HepG2 (cell line): ENCODE results near the gene TTBK1. TPM values are rescaled to one million over a fixed set of nuclear protein-coding genes. Genes with fewer than 3 reads are reported as not detected.
A peak's percentile ranks its signal among the peaks of the same experiment; 100 is the strongest.

Source experiments
- ATAC-seq: fragments of 200-7000 bp; cut with Tn5 transposase; 3 replicates; pipeline ENCODE4 v1.9.1; 2020; ENCODE audit warnings: mild to moderate bottlenecking, moderate library complexity
- BruUV-seq: library from RNA; stranded (reverse); fragments of 400-500 nt; replicated peaks from 2 replicates; lab custom pipeline; 2021; lab: Mats Ljungman, UMichigan
- CTCF ChIA-PET: fragments of 300-600 bp; formaldehyde crosslinking; extraction: SDS; loops from one replicate; lab custom pipeline; 2021; ENCODE audit warnings: low total read pairs, inconsistent platforms, low intra/inter-chr PET ratio; lab: Yijun Ruan, JAX
- POLR2A ChIA-PET: fragments of 350-600 bp; sonication (Branson Sonifier 250); formaldehyde crosslinking; loops from one replicate; lab custom pipeline; 2020; ENCODE audit warnings: antibody characterized with exemption, inconsistent platforms; lab: Yijun Ruan, JAX
- DNase-seq: peaks from one replicate; pipeline ENCODE4 v3.0.0-alpha.2; 2015; ENCODE audit warnings: low spot score
- FAIRE-seq: peaks from 3 replicates; lab custom pipeline; 2011; peaks lifted over from hg19 to GRCh38; lab: Jason Lieb, UNC
- H2AFZ ChIP-seq: one replicate; pipeline ENCODE4 v1.6.1; 2011; ENCODE audit warnings: low read length, inconsistent platforms
- H3K27ac ChIP-seq: fragments of 300-600 bp; 3 replicates; pipeline ENCODE4 v1.8.0; 2011; ENCODE audit warnings: mixed run types, mild to moderate bottlenecking, mixed read lengths, low read length, inconsistent platforms; ENCODE audit not compliant: insufficient read depth; ENCODE audit errors: extremely low read length
- H3K27me3 ChIP-seq, 2 experiments: fragments of 200-600 bp in 1 of 2; 2 replicates in 1 of 2; 3 replicates in 1 of 2; pipeline versions ENCODE4 v1.6.0 to v1.8.0; 2011; ENCODE audit warnings: low read length in 2 of 2, mild to moderate bottlenecking in 2 of 2, moderate library complexity in 2 of 2, inconsistent platforms in 1 of 2; ENCODE audit not compliant: insufficient read depth in 2 of 2, control insufficient read depth in 1 of 2
- H3K36me3 ChIP-seq, 2 experiments: fragments of 200-600 bp in 1 of 2; replicated peaks in 1 of 2; 2 replicates in 1 of 2; 3 replicates in 1 of 2; pipeline versions ENCODE4 v1.5.1 to v1.8.0; 2011; ENCODE audit warnings: low read length in 2 of 2, inconsistent platforms in 1 of 2; ENCODE audit not compliant: insufficient read depth in 2 of 2, control insufficient read depth in 1 of 2
- H3K4me1 ChIP-seq: 2 replicates; pipeline ENCODE4 v1.5.1; 2012; ENCODE audit warnings: low read length, inconsistent platforms; ENCODE audit not compliant: insufficient read depth
- H3K4me2 ChIP-seq: 2 replicates; pipeline ENCODE4 v1.6.0; 2011; ENCODE audit warnings: low read depth, low read length, inconsistent platforms
- H3K4me3 ChIP-seq, 3 experiments: fragments of 200-600 bp in 1 of 3; sonication (generic), shearing (Covaris generic) in 1 of 3; replicated peaks in 1 of 3; 2 replicates each; pipeline ENCODE4 v1.5.1; 2011 to 2016; ENCODE audit warnings: low read length in 3 of 3, inconsistent platforms in 2 of 3, low read depth in 2 of 3, mild to moderate bottlenecking in 2 of 3, control low read depth in 1 of 3, mixed read lengths in 1 of 3; ENCODE audit not compliant: insufficient read depth in 1 of 3
- H3K79me2 ChIP-seq: one replicate; pipeline ENCODE4 v1.6.1; 2011; ENCODE audit warnings: low read length, inconsistent platforms; ENCODE audit not compliant: insufficient read depth
- H3K9ac ChIP-seq: 2 replicates; pipeline ENCODE4 v1.6.0; 2011; ENCODE audit warnings: mild to moderate bottlenecking, low read depth, low read length, inconsistent platforms; ENCODE audit not compliant: insufficient read depth
- H3K9me3 ChIP-seq: 2 replicates; pipeline ENCODE4 v1.5.1; 2012; ENCODE audit warnings: mild to moderate bottlenecking, low read length
- H4K20me1 ChIP-seq: 2 replicates; pipeline ENCODE4 v1.6.0; 2011; ENCODE audit warnings: inconsistent platforms, mild to moderate bottlenecking, low read length, moderate library complexity; ENCODE audit not compliant: insufficient read depth
- AGO2 ChIP-seq: fragments of 200-400 bp; formaldehyde crosslinking; optimal IDR thresholded peaks from 2 replicates; pipeline ENCODE3; 2017; ENCODE audit warnings: mild to moderate bottlenecking, low read depth, low read length, moderate library complexity
- ATF4 ChIP-seq, 2 experiments: fragments of 450-650 bp in 1 of 2; sonication (generic) in 1 of 2; formaldehyde crosslinking; IDR thresholded peaks; 2 replicates each; pipeline versions ENCODE4 v1.5.0 to v1.8.0; 2020 to 2022; ENCODE audit warnings: mild to moderate bottlenecking in 1 of 2, missing genetic modification reagents in 1 of 2
- EEA1 ChIP-seq: sonication (generic); formaldehyde crosslinking; IDR thresholded peaks from 2 replicates; pipeline ENCODE4 v1.5.1; 2020; ENCODE audit warnings: mild to moderate bottlenecking, missing genetic modification reagents, borderline replicate concordance
- FOSL2 ChIP-seq: sonication (generic); formaldehyde crosslinking; IDR thresholded peaks from 2 replicates; pipeline ENCODE4 v1.4.0; 2020; ENCODE audit warnings: missing genetic modification reagents
- GABPA ChIP-seq, 2 experiments: IDR thresholded peaks; 2 replicates each; pipeline ENCODE4 v1.6.1; 2011 to 2016; ENCODE audit warnings: low read depth in 2 of 2, low read length in 1 of 2, missing biosample characterization in 1 of 2, missing genetic modification characterization in 1 of 2
- HDAC1 ChIP-seq: sonication (generic); formaldehyde crosslinking; IDR thresholded peaks from 2 replicates; pipeline ENCODE4 v1.5.1; 2020; ENCODE audit warnings: mild to moderate bottlenecking, missing genetic modification reagents
- HNRNPLL ChIP-seq: fragments of 200-400 bp; formaldehyde crosslinking; IDR thresholded peaks from 2 replicates; pipeline ENCODE4 v1.6.1; 2017; ENCODE audit warnings: mild to moderate bottlenecking, low read depth, low read length; ENCODE audit not compliant: poor library complexity, severe bottlenecking
- PBX3 ChIP-seq: sonication (generic); formaldehyde crosslinking; IDR thresholded peaks from 2 replicates; pipeline ENCODE4 v1.8.1; 2023; ENCODE audit warnings: missing genetic modification reagents, inconsistent platforms, borderline replicate concordance
- ZBTB1 ChIP-seq: sonication (generic); formaldehyde crosslinking; IDR thresholded peaks from 2 replicates; pipeline ENCODE4 v1.4.0; 2020; ENCODE audit warnings: missing genetic modification reagents, borderline replicate concordance
- ZFP82 ChIP-seq: sonication (generic); formaldehyde crosslinking; IDR thresholded peaks from 2 replicates; pipeline ENCODE4 v1.5.1; 2020; ENCODE audit warnings: mild to moderate bottlenecking, missing genetic modification reagents, borderline replicate concordance
- ZNF101 ChIP-seq: sonication (generic); formaldehyde crosslinking; IDR thresholded peaks from 2 replicates; pipeline ENCODE4 v1.4.0; 2020; ENCODE audit warnings: mild to moderate bottlenecking, low read depth, missing genetic modification reagents, borderline replicate concordance
- ZNF296 ChIP-seq: sonication (generic); formaldehyde crosslinking; conservative IDR thresholded peaks from 2 replicates; pipeline ENCODE4 v1.5.0; 2020; ENCODE audit warnings: mild to moderate bottlenecking, missing genetic modification reagents
- ZNF441 ChIP-seq: sonication (generic); formaldehyde crosslinking; IDR thresholded peaks from 2 replicates; pipeline ENCODE4 v1.7.0; 2021; ENCODE audit warnings: missing genetic modification reagents, borderline replicate concordance
- ZNF615 ChIP-seq: sonication (generic); formaldehyde crosslinking; IDR thresholded peaks from 2 replicates; pipeline ENCODE4 v1.5.0; 2020; ENCODE audit warnings: mild to moderate bottlenecking, missing genetic modification reagents, borderline replicate concordance
- ZNF660 ChIP-seq: sonication (generic); formaldehyde crosslinking; IDR thresholded peaks from 2 replicates; pipeline ENCODE4 v1.5.1; 2020; ENCODE audit warnings: mild to moderate bottlenecking, low read depth, missing genetic modification reagents, borderline replicate concordance
- ZNF775 ChIP-seq: sonication (generic); formaldehyde crosslinking; IDR thresholded peaks from 2 replicates; pipeline ENCODE4 v1.4.0; 2020; ENCODE audit warnings: missing genetic modification reagents, mild to moderate bottlenecking, moderate library complexity, borderline replicate concordance
- ZNF850 ChIP-seq: sonication (generic); formaldehyde crosslinking; conservative IDR thresholded peaks from 2 replicates; pipeline ENCODE4 v1.9.0; 2021; ENCODE audit warnings: mild to moderate bottlenecking, missing genetic modification reagents
- ZXDC ChIP-seq: sonication (generic); formaldehyde crosslinking; IDR thresholded peaks from 2 replicates; pipeline ENCODE4 v1.5.0; 2020; ENCODE audit warnings: mild to moderate bottlenecking, missing genetic modification reagents
- WGBS: methylation state at CpG from one replicate; pipeline ENCODE4 v1.1.6; 2017; ENCODE audit warnings: low lambda C conversion rate; 5-methylcytosine and 5-hydroxymethylcytosine counted together
- in situ Hi-C: cut with HindIII; loops from 2 replicates; pipeline ENCODE4 v1.10.0; 2017; ENCODE audit warnings: low pct_unique_long_range_greater_than_20kb; ENCODE audit not compliant: extremely low pct_ligation_motif_present
- intact Hi-C: fragments of 100-400 bp; cut with micrococcal nuclease; formaldehyde crosslinking; loops from one replicate; pipeline ENCODE4 v1.10.0; 2022; ENCODE audit not compliant: unreplicated experiment
- polyA plus RNA-seq, 8 experiments: library from polyadenylated mRNA; depleted of rRNA in 3 of 8; stranded (reverse) in 7 of 8; unstranded in 1 of 8; fragments of >200 nt; fragmentation: Illumina TruSeq in 4 of 8; extraction: Trizol in 4 of 8; gene quantifications; 2 replicates each; pipeline versions ENCODE4 v1.2.1 to v1.2.3, GENCODE V29; 2011 to 2016; ENCODE audit warnings: low read depth in 4 of 8, missing spikeins in 1 of 8, mixed read lengths in 1 of 8; ENCODE audit not compliant: insufficient read depth in 1 of 8
- total RNA-seq, 5 experiments: library from RNA; depleted of rRNA; stranded (reverse); fragments of >200 nt; fragmentation: Illumina TruSeq; extraction: Trizol; gene quantifications; 2 replicates each; pipeline ENCODE4 v1.2.3, GENCODE V29; 2016; ENCODE audit warnings: low read depth in 1 of 5

TTBK1 gene
- total and polyA plus RNA-seq, 2 of the 13 experiments (the other 11 are each of a cell fraction or from before 2014, with no cell fraction given) = 0.24 to 0.33 TPM

GRCh38 chr6:43290905-43291355 lies 47.6 kb downstream of the TTBK1 start:
- intact Hi-C loops = loop anchor here (2.0 kb wide), 3 partner anchors 22 to 38 kb away; no protein-coding TSS in a partner anchor
- H4K20me1 ChIP-seq = no peaks in the 10 kb centered on the region
- WGBS = 3% methylated on average over 6 of the region's 6 CpGs
- H3K4me1 ChIP-seq = peaks cover 96% of the 10 kb centered on the region
- peak; percentile 91 for ATAC-seq
- FAIRE-seq = peak; percentile 98
- ChIA-PET CTCF (interaction anchor here (1.5 kb wide), 1 partner anchor 43 kb away, joined by 4 read pairs; no protein-coding TSS in a partner anchor), POLR2A (interaction anchor here (0.5 to 8.3 kb wide), 15 partner anchors 9 to 509 kb away, joined by 3 to 314 read pairs (median 4); partner anchors contain the start of genes CRIP3, DNPH1 and ZNF318)
- H3K9me3 ChIP-seq = no peaks in the 10 kb centered on the region
- peak; percentile 97 for DNase-seq
- no peaks in the 10 kb centered on the region for H3K27me3 ChIP-seq
- no peak overlapping the region for H2AFZ ChIP-seq
- no TSS peak for BruUV-seq
- H3K9ac ChIP-seq = peak overlapping the region; percentile 74
- in situ Hi-C loops = no loop called here
- H3K27ac ChIP-seq = peak overlapping the region; percentile 96
- no peaks in the 10 kb centered on the region for H3K79me2 ChIP-seq
- H3K36me3 ChIP-seq = no peaks in the 10 kb centered on the region
- H3K4me2 ChIP-seq = peak overlapping the region; percentile 72
- peak overlapping the region in 1 of 3 experiments; percentile 18; a peak in 1 of 6 replicates for H3K4me3 ChIP-seq
- TF ChIP-seq ZNF850 = no peak
- no peak for TF ChIP-seq ZNF660 (CRISPR knock-in tag)
- no peak for TF ChIP-seq ZNF296 (CRISPR knock-in tag)
- TF ChIP-seq ZFP82 (CRISPR knock-in tag) = peak; percentile 46; the same call in 1 of the 2 replicates
- TF ChIP-seq EEA1 = no peak
- TF ChIP-seq FOSL2 (CRISPR knock-in tag) = no peak; the same call in 1 of the 2 replicates
- TF ChIP-seq ZNF441 = no peak
- TF ChIP-seq ZXDC = peak; percentile 38; the same call in 1 of the 2 replicates
- no peak for TF ChIP-seq ZNF775 (CRISPR knock-in tag)
- no peak for TF ChIP-seq HNRNPLL
- no peak for TF ChIP-seq ATF4 (CRISPR knock-in tag; IDR thresholded peaks at IDR 0.05)
- no peak for TF ChIP-seq GABPA (IDR thresholded peaks at IDR 0.05; ENCODE audit: low read depth, low read length)
- TF ChIP-seq GABPA (CRISPR knock-in tag; IDR thresholded peaks at IDR 0.05; ENCODE audit: low read depth) = no peak; the same call in 1 of the 2 replicates
- TF ChIP-seq AGO2 = no peak
- TF ChIP-seq ZNF101 = no peak
- no peak for TF ChIP-seq ZBTB1
- no peak for TF ChIP-seq ZNF615 (CRISPR knock-in tag)
- no peak for TF ChIP-seq PBX3 (CRISPR knock-in tag)
- peak; percentile 59 for TF ChIP-seq HDAC1 (CRISPR knock-in tag)
